PC-9 (cell line): ENCODE results near the gene PMPCA. TPM values are rescaled to one million over a fixed set of nuclear protein-coding genes. Genes with fewer than 3 reads are reported as not detected.

Experiments used
- BruUV-seq: library from RNA; stranded (reverse); fragments of 400-500 nt; replicated peaks from 2 replicates; lab custom pipeline; 2021; lab: Mats Ljungman, UMichigan
- CTCF ChIA-PET: fragments of 300-600 bp; sonication (Branson Sonifier 250); formaldehyde crosslinking; loops from one replicate; lab custom pipeline; 2022; ENCODE audit warnings: antibody characterized with exemption; lab: Charles Lee
- POLR2A ChIA-PET: fragments of 300-600 bp; sonication (Branson Sonifier 250); formaldehyde crosslinking; loops from one replicate; lab custom pipeline; 2022; ENCODE audit warnings: antibody characterized with exemption; ENCODE audit not compliant: unreplicated experiment; lab: Charles Lee
- DNase-seq, 2 experiments: peaks; one replicate each; pipeline versions ENCODE4 v3.0.0 to v3.0.0-alpha.2; 2015 to 2022; ENCODE audit warnings: mixed read lengths in 1 of 2
- H2AFZ ChIP-seq: fragments of 200-600 bp; sonication (generic); 2 replicates; pipeline ENCODE4 v1.8.1; 2017; ENCODE audit warnings: antibody characterized with exemption
- H3F3A ChIP-seq: fragments of 200-600 bp; sonication (generic); 2 replicates; pipeline ENCODE4 v1.8.1; 2017; ENCODE audit warnings: antibody characterized with exemption, mild to moderate bottlenecking, low read depth; ENCODE audit not compliant: insufficient read depth
- H3K27ac ChIP-seq: fragments of 200-600 bp; sonication (generic); 2 replicates; pipeline ENCODE4 v1.6.1; 2016; ENCODE audit warnings: mixed run types
- H3K27me3 ChIP-seq: fragments of 200-600 bp; sonication (generic); 2 replicates; pipeline ENCODE4 v1.6.1; 2016; ENCODE audit warnings: low read depth, mixed run types; ENCODE audit not compliant: insufficient read depth
- H3K36me3 ChIP-seq: fragments of 200-600 bp; sonication (generic); 2 replicates; pipeline ENCODE4 v1.6.1; 2016; ENCODE audit warnings: low read depth, mixed run types
- H3K4me1 ChIP-seq: fragments of 200-600 bp; sonication (generic); replicated peaks from 2 replicates; pipeline ENCODE4 v1.6.1; 2016; ENCODE audit warnings: mixed run types; ENCODE audit not compliant: insufficient read depth
- H3K4me2 ChIP-seq: fragments of 200-600 bp; sonication (generic); 2 replicates; pipeline ENCODE4 v1.6.1; 2017; ENCODE audit warnings: mixed run types
- H3K4me3 ChIP-seq: fragments of 200-600 bp; sonication (generic); 2 replicates; pipeline ENCODE4 v1.6.1; 2016; ENCODE audit warnings: mixed run types
- H3K79me2 ChIP-seq: fragments of 200-600 bp; sonication (generic); 2 replicates; pipeline ENCODE4 v1.6.1; 2017; ENCODE audit warnings: low read depth, mixed run types
- H3K9me2 ChIP-seq: fragments of 200-600 bp; sonication (generic); 2 replicates; pipeline ENCODE4 v1.8.1; 2017; ENCODE audit warnings: mild to moderate bottlenecking; ENCODE audit not compliant: insufficient read depth
- H3K9me3 ChIP-seq: fragments of 200-600 bp; sonication (generic); 2 replicates; pipeline ENCODE4 v1.8.1; 2016; ENCODE audit warnings: low read depth; ENCODE audit not compliant: insufficient read depth
- H4K20me1 ChIP-seq: fragments of 200-600 bp; sonication (generic); 2 replicates; pipeline ENCODE4 v1.8.1; 2017; ENCODE audit not compliant: insufficient read depth
- CTCF ChIP-seq: fragments of 200-600 bp; sonication (generic); conservative IDR thresholded peaks from 2 replicates; pipeline ENCODE4 v1.6.1; 2017; ENCODE audit warnings: mixed run types, antibody characterized with exemption, mild to moderate bottlenecking, moderate library complexity
- EZH2 ChIP-seq: fragments of 200-600 bp; sonication (generic); IDR thresholded peaks from 2 replicates; pipeline ENCODE4 v1.8.0; 2017; ENCODE audit warnings: antibody characterized with exemption, low read depth
- intact Hi-C: fragments of 100-400 bp; cut with micrococcal nuclease; formaldehyde crosslinking; loops from one replicate; pipeline ENCODE4 v1.10.0; 2022; ENCODE audit not compliant: unreplicated experiment
- total RNA-seq: library from RNA; stranded (reverse); gene quantifications from 2 replicates; pipeline ENCODE4 v1.2.3, GENCODE V29; 2021

PMPCA gene
- total RNA-seq, 1 experiment from 2014 or later, result 78.1 TPM

GRCh38 chr9:136471802-136472487, 61.5 kb downstream of the PMPCA start:
- Histone ChIP-seq H3K36me3 (peaks cover 20% of the 10 kb centered on the region), H3K4me1 (no peaks in the 10 kb centered on the region), H3F3A (0 out of 2 replicates have a peak, but pooled peaks cover 4% of the 10 kb centered on the region), H3K9me3 (no peaks in the 10 kb centered on the region), H3K4me2 (no peak overlapping the region), H3K27ac (no peak overlapping the region), H3K4me3 (no peak overlapping the region), H4K20me1 (peaks cover 90% of the 10 kb centered on the region), H3K27me3 (no peaks in the 10 kb centered on the region), H3K79me2 (peaks cover 29% of the 10 kb centered on the region), H3K9me2 (no peaks in the 10 kb centered on the region), H2AFZ (no peak overlapping the region)
- DNase-seq, result no peak
- TF ChIP-seq EZH2 (no peak), CTCF (no peak)
- CTCF ChIA-PET, result no interaction called here
- no TSS peak for BruUV-seq
- intact Hi-C loops, result no loop called here
- POLR2A ChIA-PET, result interaction anchor here (0.6 kb wide), 1 partner anchor 99 kb away, joined by 7 read pairs; no protein-coding TSS in a partner anchor

- Histone ChIP-seq H3K4me2 (no peak overlapping the region), H3K27me3 (no peaks in the 10 kb centered on the region), H3K4me1 (no peaks in the 10 kb centered on the region), H2AFZ (no peak overlapping the region), H3K79me2 (peaks cover 37% of the 10 kb centered on the region), H3K36me3 (peaks cover 27% of the 10 kb centered on the region), H3F3A (0 out of 2 replicates have a peak, but pooled peaks cover 4% of the 10 kb centered on the region), H3K4me3 (no peak overlapping the region), H3K9me2 (no peaks in the 10 kb centered on the region), H3K27ac (no peak overlapping the region), H3K9me3 (no peaks in the 10 kb centered on the region), H4K20me1 (peaks cover 95% of the 10 kb centered on the region)
- intact Hi-C loops, result no loop called here
- POLR2A ChIA-PET, result interaction anchor here (0.6 kb wide), 1 partner anchor 110 kb away, joined by 3 read pairs; no protein-coding TSS in a partner anchor
- CTCF ChIA-PET, result no interaction called here
- DNase-seq, result no peak
- no peak for TF ChIP-seq CTCF
- no peak for TF ChIP-seq EZH2
- no TSS peak for BruUV-seq
Measured at GRCh38 chr9:136472640-136473353, 62.3 kb downstream of the PMPCA start.

- peaks cover 26% of the 10 kb centered on the region; the same call in 1 of the 2 replicates for H3K36me3 ChIP-seq
- H3K27ac ChIP-seq, result no peak overlapping the region
- no peaks in the 10 kb centered on the region for H3K27me3 ChIP-seq
- peaks cover 43% of the 10 kb centered on the region for H3K79me2 ChIP-seq
- H3K9me2 ChIP-seq, result no peaks in the 10 kb centered on the region
- no peak overlapping the region for H2AFZ ChIP-seq
- H3K4me3 ChIP-seq, result no peak overlapping the region
- ChIA-PET CTCF (no interaction called here), POLR2A (interaction anchor here (0.5 to 0.6 kb wide), 2 partner anchors 109 to 876 kb away, joined by 3 to 4 read pairs; no protein-coding TSS in a partner anchor)
- intact Hi-C loops, result no loop called here
- no TSS peak for BruUV-seq
- H3K9me3 ChIP-seq, result no peaks in the 10 kb centered on the region
- H3K4me2 ChIP-seq, result no peak overlapping the region
- H3K4me1 ChIP-seq, result no peaks in the 10 kb centered on the region
- H3F3A ChIP-seq, result 0 out of 2 replicates have a peak, but pooled peaks cover 4% of the 10 kb centered on the region
- DNase-seq, result no peak
- TF ChIP-seq CTCF, result no peak
- TF ChIP-seq EZH2, result no peak
- peaks cover 97% of the 10 kb centered on the region for H4K20me1 ChIP-seq
Measured at GRCh38 chr9:136473354-136473721, 62.9 kb downstream of the PMPCA start.

Other genes starting within 250 kb of the PMPCA start
- 0.22 and 0.43 TPM in 2 replicates for gene LHX3, start 205.5 kb upstream of the PMPCA start, total RNA-seq
- 34.6 and 40.8 TPM in 2 replicates for gene QSOX2, start 164.8 kb upstream of the PMPCA start, total RNA-seq
- 2.7 and 5.2 TPM in 2 replicates for gene CCDC187, start 106.6 kb upstream of the PMPCA start, total RNA-seq
- 5.5 and 9.5 TPM in 2 replicates for gene GPSM1, start 83.1 kb upstream of the PMPCA start, total RNA-seq
- 9.1 and 19.1 TPM in 2 replicates for gene DNLZ, start 46.9 kb upstream of the PMPCA start, total RNA-seq
- 13.6 and 14.0 TPM in 2 replicates for gene CARD9, start 37.0 kb upstream of the PMPCA start, total RNA-seq
- 13.3 and 14.4 TPM in 2 replicates for gene SNAPC4, start 10.5 kb upstream of the PMPCA start, total RNA-seq
- 67.9 and 82.9 TPM in 2 replicates for gene ENTR1, start within 50 bp of the PMPCA start, total RNA-seq
- 18.2 and 22.5 TPM in 2 replicates for gene INPP5E, start 29.2 kb downstream of the PMPCA start, total RNA-seq
- gene SEC16A, start 72.4 kb downstream of the PMPCA start, total RNA-seq, result 81.8 and 90.1 TPM in 2 replicates
- gene NOTCH1, start 135.4 kb downstream of the PMPCA start, total RNA-seq, result 39.2 and 51.4 TPM in 2 replicates